IMR-90 (cell line): ENCODE data around the gene FNDC3B. TPM values are rescaled to one million over a fixed set of nuclear protein-coding genes. Genes with fewer than 3 reads are reported as not detected.

Source experiments
- ATAC-seq: fragments of 200-7000 bp; cut with Tn5 transposase; 2 replicates; pipeline ENCODE4 v1.9.1; 2020; ENCODE audit warnings: low read depth, mild to moderate bottlenecking, moderate library complexity
- BruUV-seq: library from RNA; stranded (reverse); fragments of 400-500 nt; replicated peaks from 2 replicates; lab custom pipeline; 2021; lab: Mats Ljungman, UMichigan
- CTCF ChIA-PET: fragments of 300-600 bp; formaldehyde crosslinking; extraction: SDS; loops from one replicate; lab custom pipeline; 2021; ENCODE audit warnings: antibody characterized with exemption; lab: Yijun Ruan, JAX
- POLR2A ChIA-PET: fragments of 300-600 bp; sonication (Branson Sonifier 250); formaldehyde crosslinking; loops from one replicate; lab custom pipeline; 2022; ENCODE audit warnings: antibody characterized with exemption; ENCODE audit not compliant: unreplicated experiment; lab: Charles Lee
- DNase-seq: peaks from one replicate; pipeline ENCODE4 v3.0.0; 2013
- H2AFZ ChIP-seq: replicated peaks from 2 replicates; pipeline ENCODE3; 2013; ENCODE audit warnings: low read length, mild to moderate bottlenecking; ENCODE audit not compliant: poor library complexity
- H2AK5ac ChIP-seq: 2 replicates; pipeline ENCODE4 v1.6.1; 2013; ENCODE audit warnings: low read depth, low read length, inconsistent platforms
- H2AK9ac ChIP-seq: replicated peaks from 2 replicates; pipeline ENCODE3; 2013; ENCODE audit warnings: mild to moderate bottlenecking, low read depth, low read length, moderate library complexity; ENCODE audit not compliant: poor library complexity
- H2BK120ac ChIP-seq: 2 replicates; pipeline ENCODE4 v1.6.1; 2013; ENCODE audit warnings: low read depth, low read length, inconsistent platforms
- H2BK15ac ChIP-seq: 3 replicates; pipeline ENCODE4 v1.6.1; 2013; ENCODE audit warnings: low read depth, low read length, inconsistent platforms
- H2BK20ac ChIP-seq: 2 replicates; pipeline ENCODE4 v1.6.1; 2013; ENCODE audit warnings: low read depth, mild to moderate bottlenecking, inconsistent platforms, low read length, moderate library complexity
- H2BK5ac ChIP-seq: 2 replicates; pipeline ENCODE4 v1.6.1; 2013; ENCODE audit warnings: mild to moderate bottlenecking, low read depth, low read length, inconsistent platforms; ENCODE audit not compliant: poor library complexity, severe bottlenecking
- H3K14ac ChIP-seq: replicated peaks from 2 replicates; pipeline ENCODE4 v1.6.1; 2013; ENCODE audit warnings: low read depth, low read length, inconsistent platforms
- H3K18ac ChIP-seq: 2 replicates; pipeline ENCODE4 v1.6.1; 2013; ENCODE audit warnings: low read depth, low read length, control low read depth
- H3K23ac ChIP-seq: 2 replicates; pipeline ENCODE4 v1.6.1; 2013; ENCODE audit warnings: low read depth, low read length, inconsistent platforms
- H3K27ac ChIP-seq: 2 replicates; pipeline ENCODE4 v1.5.1; 2013; ENCODE audit warnings: mild to moderate bottlenecking, control low read depth, low read length; ENCODE audit not compliant: insufficient read depth
- H3K27me3 ChIP-seq: 2 replicates; pipeline ENCODE4 v1.6.1; 2013; ENCODE audit warnings: low read length; ENCODE audit not compliant: control insufficient read depth, insufficient read depth
- H3K36me3 ChIP-seq: 2 replicates; pipeline ENCODE4 v1.6.1; 2013; ENCODE audit warnings: low read length, mixed read lengths; ENCODE audit not compliant: control insufficient read depth, insufficient read depth
- H3K4ac ChIP-seq: 2 replicates; pipeline ENCODE4 v1.6.1; 2013; ENCODE audit warnings: low read depth, low read length, inconsistent platforms
- H3K4me1 ChIP-seq: 2 replicates; pipeline ENCODE4 v1.6.1; 2013; ENCODE audit warnings: low read length, mixed read lengths; ENCODE audit not compliant: control insufficient read depth, insufficient read depth
- H3K4me2 ChIP-seq: 2 replicates; pipeline ENCODE4 v1.6.1; 2013; ENCODE audit warnings: low read depth, mild to moderate bottlenecking, control low read depth, low read length, moderate library complexity
- H3K4me3 ChIP-seq: 2 replicates; pipeline ENCODE4 v1.5.1; 2013; ENCODE audit warnings: low read depth, mild to moderate bottlenecking, control low read depth, low read length, moderate library complexity; ENCODE audit not compliant: insufficient read depth
- H3K56ac ChIP-seq: 2 replicates; pipeline ENCODE4 v1.6.1; 2013; ENCODE audit warnings: low read length, inconsistent platforms; ENCODE audit not compliant: insufficient read depth; ENCODE audit errors: extremely low read depth
- H3K79me1 ChIP-seq, 2 experiments: 2 replicates each; pipeline ENCODE4 v1.6.1; 2013; ENCODE audit warnings: low read length in 2 of 2, inconsistent platforms in 1 of 2, low read depth in 1 of 2
- H3K9ac ChIP-seq: 2 replicates; pipeline ENCODE4 v1.6.1; 2013; ENCODE audit warnings: low read depth, low read length, control low read depth
- H3K9me1 ChIP-seq: 2 replicates; pipeline ENCODE4 v1.6.1; 2013; ENCODE audit warnings: low read length, inconsistent platforms; ENCODE audit not compliant: insufficient read depth
- H3K9me3 ChIP-seq: 2 replicates; pipeline ENCODE4 v1.6.1; 2013; ENCODE audit warnings: low read length; ENCODE audit not compliant: control insufficient read depth, insufficient read depth
- H4K20me1 ChIP-seq: 2 replicates; pipeline ENCODE4 v1.6.1; 2013; ENCODE audit warnings: low read length, inconsistent platforms; ENCODE audit not compliant: insufficient read depth
- H4K5ac ChIP-seq: 2 replicates; pipeline ENCODE4 v1.6.1; 2013; ENCODE audit warnings: mild to moderate bottlenecking, low read depth, low read length, control low read depth
- H4K8ac ChIP-seq, 2 experiments: 2 replicates each; pipeline ENCODE4 v1.6.1; 2013; ENCODE audit warnings: low read depth in 2 of 2, low read length in 2 of 2, control low read depth in 1 of 2, inconsistent platforms in 1 of 2
- H4K91ac ChIP-seq: 2 replicates; pipeline ENCODE4 v1.6.1; 2013; ENCODE audit warnings: low read depth, low read length, inconsistent platforms; ENCODE audit not compliant: insufficient read depth
- BHLHE40 ChIP-seq: fragments of 150-350 bp; IDR thresholded peaks from 2 replicates; pipeline ENCODE4 v1.6.1; 2016; ENCODE audit warnings: mild to moderate bottlenecking, low read depth, low read length
- CEBPB ChIP-seq: IDR thresholded peaks from 2 replicates; pipeline ENCODE4 v1.6.1; 2012; ENCODE audit warnings: low read depth, low read length, improper control_type of control experiment
- CHD1 ChIP-seq: IDR thresholded peaks from 2 replicates; pipeline ENCODE4 v1.6.1; 2012; ENCODE audit warnings: low read depth, low read length, improper control_type of control experiment
- CTCF ChIP-seq: conservative IDR thresholded peaks from 2 replicates; pipeline ENCODE4 v1.5.1; 2012; ENCODE audit warnings: mild to moderate bottlenecking, low read depth, low read length, improper control_type of control experiment
- ELK1 ChIP-seq: fragments of 150-350 bp; IDR thresholded peaks from 2 replicates; pipeline ENCODE4 v1.6.1; 2016; ENCODE audit warnings: low read depth, mild to moderate bottlenecking, low read length, moderate library complexity, borderline replicate concordance
- FOS ChIP-seq: fragments of 150-350 bp; IDR thresholded peaks from 2 replicates; pipeline ENCODE4 v1.6.1; 2016; ENCODE audit warnings: low read depth, low read length
- MAFK ChIP-seq: IDR thresholded peaks from 2 replicates; pipeline ENCODE4 v1.6.1; 2012; ENCODE audit warnings: low read depth, low read length, improper control_type of control experiment
- MAZ ChIP-seq: IDR thresholded peaks from 2 replicates; pipeline ENCODE4 v1.6.1; 2012; ENCODE audit warnings: low read depth, mild to moderate bottlenecking, low read length, improper control_type of control experiment, moderate library complexity, borderline replicate concordance
- MXI1 ChIP-seq: IDR thresholded peaks from 2 replicates; pipeline ENCODE4 v1.6.1; 2012; ENCODE audit warnings: low read depth, mild to moderate bottlenecking, low read length, moderate library complexity, borderline replicate concordance
- NFE2L2 ChIP-seq: fragments of 150-350 bp; IDR thresholded peaks from 2 replicates; pipeline ENCODE4 v1.6.1; 2016; ENCODE audit warnings: low read depth, mild to moderate bottlenecking, low read length
- POLR2A ChIP-seq: IDR thresholded peaks from 2 replicates; pipeline ENCODE4 v1.6.1; 2012; ENCODE audit warnings: mild to moderate bottlenecking, low read depth, low read length
- RAD21 ChIP-seq: IDR thresholded peaks from 2 replicates; pipeline ENCODE4 v1.6.1; 2012; ENCODE audit warnings: low read length, improper control_type of control experiment
- RCOR1 ChIP-seq: IDR thresholded peaks from 2 replicates; pipeline ENCODE4 v1.6.1; 2012; ENCODE audit warnings: mild to moderate bottlenecking, low read length, improper control_type of control experiment; ENCODE audit not compliant: insufficient replicate concordance
- RFX5 ChIP-seq: IDR thresholded peaks from 2 replicates; pipeline ENCODE4 v1.8.0; 2012; ENCODE audit warnings: low read depth, mild to moderate bottlenecking, low read length, moderate library complexity
- SMC3 ChIP-seq: fragments of 150-350 bp; IDR thresholded peaks from 2 replicates; pipeline ENCODE4 v1.6.1; 2016; ENCODE audit warnings: low read depth, mild to moderate bottlenecking, antibody characterized with exemption, low read length, moderate library complexity
- USF2 ChIP-seq: fragments of 150-350 bp; IDR thresholded peaks from 2 replicates; pipeline ENCODE4 v1.6.1; 2017; ENCODE audit warnings: mild to moderate bottlenecking, antibody characterized with exemption, low read length, low read depth
- WGBS, 2 experiments: methylation state at CpG; one replicate each; pipeline versions ENCODE4 v1.1.5 to v1.1.7; 2013; ENCODE audit warnings: missing lambda C conversion rate in 2 of 2; ENCODE audit not compliant: insufficient read length in 1 of 2; ENCODE audit errors: extremely low coverage in 2 of 2; 5-methylcytosine and 5-hydroxymethylcytosine counted together
- dilution Hi-C: fragments of 300-500 bp; cut with HindIII; formaldehyde crosslinking; loops from one replicate; pipeline ENCODE4 v1.14.3; 2018; ENCODE audit warnings: low sequenced_read_pairs; ENCODE audit not compliant: unreplicated experiment
- in situ Hi-C: fragments of 300-500 bp; cut with MboI; formaldehyde crosslinking; loops from 3 replicates; pipeline ENCODE4 v1.14.3; 2019; ENCODE audit warnings: low sequenced_read_pairs, inconsistent platforms, mixed read lengths
- intact Hi-C: fragments of 100-400 bp; cut with micrococcal nuclease; formaldehyde crosslinking; loops from 2 replicates; pipeline ENCODE4 v1.10.0; 2022
- polyA plus RNA-seq, 3 experiments: library from polyadenylated mRNA; depleted of rRNA; stranded (reverse); fragments of >200 nt; gene quantifications; 2 replicates each; pipeline ENCODE4 v1.2.3, GENCODE V29; 2012; ENCODE audit warnings: low replicate concordance in 1 of 3
- total RNA-seq: library from RNA; depleted of rRNA; stranded (reverse); fragments of >200 nt; gene quantifications from 2 replicates; pipeline ENCODE4 v1.2.3, GENCODE V29; 2012

The FNDC3B gene
- total and polyA plus RNA-seq, 2 of the 4 experiments (the other 2 are of a cell fraction) = 23.9 to 150 TPM

GRCh38 chr3:172148241-172148640 lies 108.9 kb downstream of the FNDC3B start:
- no CpG with 5 or more reads among the region's 2 CpGs for WGBS, 2 experiments
- BruUV-seq = no TSS peak
- in situ Hi-C loops (no loop called here), dilution Hi-C loops (no loop called here), intact Hi-C loops (no loop called here)
- no peak for TF ChIP-seq FOS
- no peak for TF ChIP-seq BHLHE40
- TF ChIP-seq POLR2A = no peak
- TF ChIP-seq ELK1 = no peak
- no peak for TF ChIP-seq CTCF
- no peak for TF ChIP-seq RCOR1
- TF ChIP-seq NFE2L2 = no peak
- no peak for TF ChIP-seq USF2
- TF ChIP-seq CHD1 = no peak
- TF ChIP-seq MXI1 = no peak
- no peak for TF ChIP-seq MAFK
- TF ChIP-seq RAD21 = no peak
- no peak for TF ChIP-seq MAZ
- no peak for TF ChIP-seq RFX5
- no peak for TF ChIP-seq SMC3
- no peak for TF ChIP-seq CEBPB
- Histone ChIP-seq H2BK15ac (no peak overlapping the region), H2AK5ac (no peak overlapping the region), H3K79me1 (peaks cover 27 to 65% of the 10 kb centered on the region in 2 experiments), H3K9me1 (peaks cover 12% of the 10 kb centered on the region), H3K4me2 (no peak overlapping the region), H3K27me3 (no peaks in the 10 kb centered on the region), H2BK5ac (peak overlapping the region; percentile 37), H4K5ac (no peak overlapping the region), H3K36me3 (peaks cover 7% of the 10 kb centered on the region), H3K18ac (no peak overlapping the region), H2BK120ac (no peak overlapping the region), H3K14ac (no peak overlapping the region), H3K4me1 (peaks cover 10% of the 10 kb centered on the region), H4K91ac (no peak overlapping the region), H3K4ac (no peak overlapping the region), H2AK9ac (no peak overlapping the region), H2AFZ (no peak overlapping the region), H2BK20ac (no peak overlapping the region), H3K27ac (no peak overlapping the region), H3K56ac (no peak overlapping the region), H3K4me3 (no peak overlapping the region), H3K9ac (no peak overlapping the region), H3K9me3 (no peaks in the 10 kb centered on the region), H3K23ac (no peak overlapping the region), H4K8ac (no peak overlapping the region), H4K20me1 (peaks cover 43% of the 10 kb centered on the region)
- ATAC-seq = no peak
- DNase-seq = peak; percentile 49
- CTCF ChIA-PET = no interaction called here
- POLR2A ChIA-PET = no interaction called here
